Sigmoid colon (tissue), 4 donors: Measurements from ENCODE around the gene PTPRD.

ENCODE experiments used
- CTCF ChIP-seq, 4 experiments: fragments of 450-650 bp in 3 of 4; fragments of 200-600 bp in 1 of 4; IDR thresholded peaks; one replicate each; pipeline ENCODE4 v1.5.1; 2016 to 2019; ENCODE audit warnings: antibody characterized with exemption in 4 of 4, mild to moderate bottlenecking in 3 of 4, moderate library complexity in 2 of 4
- POLR2A ChIP-seq, 2 donors: fragments of 450-650 bp; IDR thresholded peaks; one replicate each; pipeline ENCODE4 v1.6.1; 2016; ENCODE audit warnings: antibody characterized with exemption in 2 of 2, mild to moderate bottlenecking in 2 of 2, moderate library complexity in 2 of 2
- POLR2AphosphoS5 ChIP-seq, 4 donors: sonication (generic); formaldehyde crosslinking; IDR thresholded peaks; one replicate each; pipeline ENCODE4 v1.6.1; 2017; ENCODE audit warnings: antibody characterized with exemption in 4 of 4

- no peak for TF ChIP-seq CTCF (IDR thresholded peaks at IDR 0.05)
- TF ChIP-seq POLR2A (IDR thresholded peaks at IDR 0.05), result no peak
- no peak for TF ChIP-seq POLR2AphosphoS5 (IDR thresholded peaks at IDR 0.05)
Observed at GRCh38 chr9:9804109-9804508, 808.7 kb downstream of the PTPRD start.
